Endothelial cell of umbilical vein (primary cell): Measurements from ENCODE around the gene ASB6. TPM values are rescaled to one million over a fixed set of nuclear protein-coding genes. Genes with fewer than 3 reads are reported as not detected.

ENCODE experiments used
- BruUV-seq: library from RNA; stranded (reverse); fragments of 400-500 nt; replicated peaks from 2 replicates; lab custom pipeline; 2021; lab: Mats Ljungman, UMichigan
- CTCF ChIA-PET: fragments of 300-600, 350-600 bp; sonication (Branson Sonifier 250); formaldehyde crosslinking; loops from one replicate; lab custom pipeline; 2021; ENCODE audit warnings: antibody characterized with exemption, inconsistent platforms; lab: Charles Lee
- POLR2A ChIA-PET: fragments of 300-600, 350-600 bp; sonication (Branson Sonifier 250); formaldehyde crosslinking; loops from one replicate; lab custom pipeline; 2021; ENCODE audit warnings: antibody characterized with exemption, inconsistent platforms; lab: Charles Lee
- DNase-seq: peaks from one replicate; pipeline ENCODE4 v3.0.0-alpha.2; 2011; ENCODE audit warnings: low read depth, low spot score
- FAIRE-seq: peaks from 2 replicates; lab custom pipeline; 2011; peaks lifted over from hg19 to GRCh38; lab: Jason Lieb, UNC
- H2AFZ ChIP-seq: 2 replicates; pipeline ENCODE4 v1.6.0; 2012; ENCODE audit warnings: low read depth, low read length, control low read depth, inconsistent platforms
- H3K27ac ChIP-seq: 2 replicates; pipeline ENCODE4 v1.5.1; 2011; ENCODE audit warnings: low read depth, mild to moderate bottlenecking, control low read depth, low read length, moderate library complexity; ENCODE audit not compliant: insufficient read depth
- H3K27me3 ChIP-seq, 2 experiments: 2 replicates each; pipeline versions ENCODE4 v1.6.0 to v1.6.1; 2011; ENCODE audit warnings: low read length in 2 of 2, mixed read lengths in 1 of 2; ENCODE audit not compliant: control insufficient read depth in 2 of 2, insufficient read depth in 2 of 2
- H3K36me3 ChIP-seq, 2 experiments: 2 replicates in 1 of 2; 3 replicates in 1 of 2; pipeline ENCODE4 v1.5.1; 2011; ENCODE audit warnings: low read length in 2 of 2, mild to moderate bottlenecking in 1 of 2, moderate library complexity in 1 of 2; ENCODE audit not compliant: control insufficient read depth in 2 of 2, insufficient read depth in 2 of 2; ENCODE audit errors: extremely low read depth in 1 of 2
- H3K4me1 ChIP-seq: 3 replicates; pipeline ENCODE4 v1.5.1; 2011; ENCODE audit warnings: mild to moderate bottlenecking, low read length; ENCODE audit not compliant: control insufficient read depth, insufficient read depth; ENCODE audit errors: extremely low read depth
- H3K4me2 ChIP-seq: 2 replicates; pipeline ENCODE4 v1.6.1; 2011; ENCODE audit warnings: low read length, control low read depth, mixed read lengths; ENCODE audit not compliant: insufficient read depth
- H3K4me3 ChIP-seq, 3 experiments: fragments of 200-600 bp in 1 of 3; sonication (generic), shearing (Covaris generic) in 1 of 3; replicated peaks in 1 of 3; 2 replicates each; pipeline ENCODE4 v1.5.1; 2011 to 2016; ENCODE audit warnings: control low read depth in 3 of 3, low read length in 3 of 3, mild to moderate bottlenecking in 2 of 3, inconsistent platforms in 1 of 3, low read depth in 1 of 3, moderate library complexity in 1 of 3; ENCODE audit not compliant: insufficient read depth in 1 of 3
- H3K79me2 ChIP-seq: 2 replicates; pipeline ENCODE4 v1.6.0; 2012; ENCODE audit warnings: low read length, inconsistent platforms; ENCODE audit not compliant: control insufficient read depth, insufficient read depth
- H3K9ac ChIP-seq: replicated peaks from 2 replicates; pipeline ENCODE3; 2011; ENCODE audit warnings: low read length, control low read depth; ENCODE audit not compliant: insufficient read depth; ENCODE audit errors: extremely low read depth
- H3K9me1 ChIP-seq: replicated peaks from 3 replicates; pipeline ENCODE4 v1.6.0; 2011; ENCODE audit warnings: mild to moderate bottlenecking, low read length; ENCODE audit not compliant: control insufficient read depth, insufficient read depth; ENCODE audit errors: extremely low read depth
- H3K9me3 ChIP-seq: replicated peaks from 2 replicates; pipeline ENCODE4 v1.5.1; 2012; ENCODE audit warnings: low read length, inconsistent platforms; ENCODE audit not compliant: control insufficient read depth, insufficient read depth
- H4K20me1 ChIP-seq: replicated peaks from 2 replicates; pipeline ENCODE3; 2011; ENCODE audit warnings: mild to moderate bottlenecking, low read length; ENCODE audit not compliant: control insufficient read depth, insufficient read depth; ENCODE audit errors: extremely low read depth
- CTCF ChIP-seq, 2 donors: IDR thresholded peaks; 1 replicate in 1 of 2; 2 replicates in 1 of 2; pipeline ENCODE4 v1.5.1; 2011; ENCODE audit warnings: low read length in 2 of 2, mild to moderate bottlenecking in 2 of 2, moderate library complexity in 2 of 2, control low read depth in 1 of 2, inconsistent platforms in 1 of 2, low read depth in 1 of 2; ENCODE audit not compliant: insufficient read depth in 1 of 2; ENCODE audit errors: extremely low read depth in 1 of 2
- EZH2 ChIP-seq: IDR thresholded peaks from 2 replicates; pipeline ENCODE4 v1.6.1; 2012; ENCODE audit warnings: borderline replicate concordance, low read depth, mild to moderate bottlenecking, moderate library complexity, low read length, inconsistent platforms; ENCODE audit not compliant: severe bottlenecking
- GATA2 ChIP-seq: IDR thresholded peaks from 2 replicates; pipeline ENCODE4 v1.7.0; 2011; ENCODE audit warnings: low read depth, mild to moderate bottlenecking, moderate library complexity, mixed read lengths, low read length; ENCODE audit not compliant: insufficient read length, insufficient read depth
- JUN ChIP-seq: IDR thresholded peaks from 2 replicates; pipeline ENCODE4 v1.6.1; 2011; ENCODE audit warnings: borderline replicate concordance, low read depth; ENCODE audit not compliant: insufficient read length, insufficient read depth
- POLR2A ChIP-seq: IDR thresholded peaks from 2 replicates; pipeline ENCODE4 v1.6.1; 2012; ENCODE audit warnings: low read depth, mild to moderate bottlenecking, control low read depth, low read length
- dilution Hi-C: fragments of 300-500 bp; cut with MboI; formaldehyde crosslinking; loops from one replicate; pipeline ENCODE4 v1.15.0; 2019; ENCODE audit warnings: low sequenced_read_pairs; ENCODE audit not compliant: extremely low pct_ligation_motif_present
- intact Hi-C: fragments of 100-400 bp; cut with micrococcal nuclease; formaldehyde crosslinking; loops from one replicate; pipeline ENCODE4 v1.10.0; 2022
- polyA plus RNA-seq, 4 experiments: library from polyadenylated mRNA; depleted of rRNA in 3 of 4; stranded (reverse) in 3 of 4; unstranded in 1 of 4; fragments of >200 nt; gene quantifications; 2 replicates each; pipeline versions ENCODE4 v1.2.1 to v1.2.3, GENCODE V29; 2011 to 2012; ENCODE audit warnings: missing spikeins in 1 of 4
- total RNA-seq: library from RNA; stranded (reverse); gene quantifications from 2 replicates; pipeline ENCODE4 v1.2.3, GENCODE V29; 2021

ASB6 gene
- total and polyA plus RNA-seq, 2 donors (not counting 3 experiments of a cell fraction or from before 2014, with no cell fraction given): 20.3 to 23.8 TPM

- peaks cover 0 to 6% of the 10 kb centered on the region in 2 experiments for H3K27me3 ChIP-seq
- H3K36me3 ChIP-seq: no peaks in the 10 kb centered on the region
- H3K79me2 ChIP-seq: no peaks in the 10 kb centered on the region
- intact Hi-C loops: loop anchor here (10.0 kb wide), 1 partner anchor 615 kb away; no protein-coding TSS in a partner anchor
- ChIA-PET POLR2A (interaction anchor here (1.2 kb wide), 1 partner anchor 442 kb away, joined by 3 read pairs; the partner anchor contains the start of gene IER5L), CTCF (interaction anchor here (1.0 to 7.5 kb wide), 8 partner anchors 9 to 490 kb away, joined by 3 to 232 read pairs (median 10); no protein-coding TSS in a partner anchor)
- H4K20me1 ChIP-seq: no peaks in the 10 kb centered on the region
- DNase-seq (no peak), FAIRE-seq (peak; percentile 47)
- H3K9me3 ChIP-seq: no peaks in the 10 kb centered on the region
- H3K4me2 ChIP-seq: peak overlapping the region; percentile 51
- no TSS peak for BruUV-seq
- peak overlapping the region; percentile 20 for H3K9ac ChIP-seq
- H3K4me3 ChIP-seq: peak overlapping the region in 2 of 3 experiments; percentile 15 to 25
- dilution Hi-C loops: no loop called here
- peak overlapping the region; percentile 9 for H2AFZ ChIP-seq
- H3K4me1 ChIP-seq: no peaks in the 10 kb centered on the region
- H3K27ac ChIP-seq: no peak overlapping the region
- TF ChIP-seq EZH2: peak; percentile 34
- TF ChIP-seq POLR2A: no peak
- no peak for TF ChIP-seq GATA2
- no peak for TF ChIP-seq JUN
- peak; percentile 15 to 41 for TF ChIP-seq CTCF (IDR thresholded peaks at IDR 0.05; ENCODE audit: extremely low read depth in 1 of 2, insufficient read depth in 1 of 2, low read depth in 1 of 2, low read length in 2 of 2)
- no peaks in the 10 kb centered on the region for H3K9me1 ChIP-seq
Measured at GRCh38 chr9:129619787-129620668, 21.9 kb downstream of the ASB6 start.
